Measurements from ENCODE around the gene BEND5.

The BEND5 gene

GRCh38 chr1:48726557-48727215 is 50.0 kb downstream of the BEND5 start:
- Mint-ChIP-seq H3K4me1 (ENCODE audit: low read depth) (no peaks in the 10 kb centered on the region), H3K27me3 (peaks cover 1% of the 10 kb centered on the region), H3K36me3 (ENCODE audit: low read depth) (no peaks in the 10 kb centered on the region), H3K27ac (no peak overlapping the region), H3K9me3 (no peaks in the 10 kb centered on the region), H3K4me3 (no peak overlapping the region)
- intact Hi-C loops (cut with micrococcal nuclease): no loop called here

GRCh38 chr1:48726139-48726538 is 50.6 kb downstream of the BEND5 start:
- intact Hi-C loops (cut with micrococcal nuclease): no loop called here
- Mint-ChIP-seq H3K27ac (no peak overlapping the region), H3K9me3 (no peaks in the 10 kb centered on the region)

GRCh38 chr1:48725341-48726046 is 51.2 kb downstream of the BEND5 start:
- H3K4me3 Mint-ChIP-seq: no peak overlapping the region
- no peak overlapping the region for H3K27ac Mint-ChIP-seq
- no peaks in the 10 kb centered on the region for H3K9me3 Mint-ChIP-seq
- H3K27me3 Mint-ChIP-seq: peaks cover 1% of the 10 kb centered on the region
- intact Hi-C loops (cut with micrococcal nuclease): no loop called here
- no peaks in the 10 kb centered on the region for H3K4me1 Mint-ChIP-seq (ENCODE audit: low read depth)
- H3K36me3 Mint-ChIP-seq (ENCODE audit: low read depth): no peaks in the 10 kb centered on the region

More at GRCh38 chr1:48726139-48726538, 50.6 kb downstream of the BEND5 start:
- no peaks in the 10 kb centered on the region for H3K4me1 Mint-ChIP-seq (ENCODE audit: low read depth)
- H3K4me3 Mint-ChIP-seq: no peak overlapping the region
- H3K36me3 Mint-ChIP-seq (ENCODE audit: low read depth): no peaks in the 10 kb centered on the region
- peaks cover 1% of the 10 kb centered on the region for H3K27me3 Mint-ChIP-seq

GRCh38 chr1:48720929-48721328 is 55.8 kb downstream of the BEND5 start:
- Mint-ChIP-seq H3K27ac (no peak overlapping the region), H3K4me3 (no peak overlapping the region), H3K9me3 (no peaks in the 10 kb centered on the region), H3K4me1 (ENCODE audit: low read depth) (no peaks in the 10 kb centered on the region), H3K36me3 (ENCODE audit: low read depth) (no peaks in the 10 kb centered on the region), H3K27me3 (peaks cover 1% of the 10 kb centered on the region)
- intact Hi-C loops (cut with micrococcal nuclease): no loop called here

- no peaks in the 10 kb centered on the region for H3K9me3 Mint-ChIP-seq
- intact Hi-C loops (cut with micrococcal nuclease): no loop called here
- H3K27me3 Mint-ChIP-seq: peaks cover under 1% of the 10 kb centered on the region
- H3K36me3 Mint-ChIP-seq (ENCODE audit: low read depth): no peaks in the 10 kb centered on the region
- no peaks in the 10 kb centered on the region for H3K4me1 Mint-ChIP-seq (ENCODE audit: low read depth)
- H3K27ac Mint-ChIP-seq: no peak overlapping the region
- H3K4me3 Mint-ChIP-seq: no peak overlapping the region
Observed at GRCh38 chr1:48718705-48719104, 58.0 kb downstream of the BEND5 start.

GRCh38 chr1:48718116-48718630 is 58.5 kb downstream of the BEND5 start:
- Mint-ChIP-seq H3K4me3 (no peak overlapping the region), H3K27me3 (no peaks in the 10 kb centered on the region), H3K9me3 (no peaks in the 10 kb centered on the region), H3K36me3 (ENCODE audit: low read depth) (no peaks in the 10 kb centered on the region), H3K4me1 (ENCODE audit: low read depth) (no peaks in the 10 kb centered on the region), H3K27ac (no peak overlapping the region)
- intact Hi-C loops (cut with micrococcal nuclease): no loop called here

- no peak overlapping the region for H3K27ac Mint-ChIP-seq
- H3K36me3 Mint-ChIP-seq (ENCODE audit: low read depth): no peaks in the 10 kb centered on the region
- intact Hi-C loops (cut with micrococcal nuclease): no loop called here
- H3K4me3 Mint-ChIP-seq: no peak overlapping the region
- no peaks in the 10 kb centered on the region for H3K9me3 Mint-ChIP-seq
- H3K4me1 Mint-ChIP-seq (ENCODE audit: low read depth): no peaks in the 10 kb centered on the region
- H3K27me3 Mint-ChIP-seq: peaks cover 1% of the 10 kb centered on the region
Observed at GRCh38 chr1:48717082-48717481, 59.6 kb downstream of the BEND5 start.

GRCh38 chr1:48715921-48716320 is 60.8 kb downstream of the BEND5 start:
- Mint-ChIP-seq H3K36me3 (ENCODE audit: low read depth) (no peaks in the 10 kb centered on the region), H3K27me3 (peaks cover 1% of the 10 kb centered on the region), H3K4me1 (ENCODE audit: low read depth) (no peaks in the 10 kb centered on the region), H3K27ac (no peak overlapping the region), H3K9me3 (no peaks in the 10 kb centered on the region), H3K4me3 (no peak overlapping the region)
- intact Hi-C loops (cut with micrococcal nuclease): no loop called here

- H3K27me3 Mint-ChIP-seq: peaks cover 1% of the 10 kb centered on the region
- no peak overlapping the region for H3K27ac Mint-ChIP-seq
- intact Hi-C loops (cut with micrococcal nuclease): no loop called here
- H3K4me3 Mint-ChIP-seq: no peak overlapping the region
- H3K36me3 Mint-ChIP-seq (ENCODE audit: low read depth): no peaks in the 10 kb centered on the region
- no peaks in the 10 kb centered on the region for H3K4me1 Mint-ChIP-seq (ENCODE audit: low read depth)
- no peaks in the 10 kb centered on the region for H3K9me3 Mint-ChIP-seq
Observed at GRCh38 chr1:48710915-48711314, 65.8 kb downstream of the BEND5 start.

- intact Hi-C loops (cut with micrococcal nuclease): no loop called here
- H3K4me3 Mint-ChIP-seq: no peak overlapping the region
- H3K36me3 Mint-ChIP-seq (ENCODE audit: low read depth): no peaks in the 10 kb centered on the region
- H3K27me3 Mint-ChIP-seq: peaks cover 1% of the 10 kb centered on the region
- no peaks in the 10 kb centered on the region for H3K4me1 Mint-ChIP-seq (ENCODE audit: low read depth)
- no peaks in the 10 kb centered on the region for H3K9me3 Mint-ChIP-seq
- no peak overlapping the region for H3K27ac Mint-ChIP-seq
Observed at GRCh38 chr1:48710318-48710717, 66.4 kb downstream of the BEND5 start.

- Mint-ChIP-seq H3K27me3 (peaks cover 2% of the 10 kb centered on the region), H3K4me1 (ENCODE audit: low read depth) (no peaks in the 10 kb centered on the region), H3K36me3 (ENCODE audit: low read depth) (no peaks in the 10 kb centered on the region), H3K4me3 (no peak overlapping the region), H3K27ac (no peak overlapping the region), H3K9me3 (no peaks in the 10 kb centered on the region)
- intact Hi-C loops (cut with micrococcal nuclease): no loop called here
Observed at GRCh38 chr1:48704736-48705135, 72.0 kb downstream of the BEND5 start.

GRCh38 chr1:48701445-48701844 is 75.2 kb downstream of the BEND5 start:
- H3K27ac Mint-ChIP-seq: no peak overlapping the region
- peaks cover 6% of the 10 kb centered on the region for H3K4me1 Mint-ChIP-seq (ENCODE audit: low read depth)
- intact Hi-C loops (cut with micrococcal nuclease): no loop called here
- H3K9me3 Mint-ChIP-seq: no peaks in the 10 kb centered on the region
- no peaks in the 10 kb centered on the region for H3K36me3 Mint-ChIP-seq (ENCODE audit: low read depth)
- no peak overlapping the region for H3K4me3 Mint-ChIP-seq
- H3K27me3 Mint-ChIP-seq: peaks cover 2% of the 10 kb centered on the region

- Mint-ChIP-seq H3K36me3 (ENCODE audit: low read depth) (no peaks in the 10 kb centered on the region), H3K4me3 (no peak overlapping the region), H3K9me3 (no peaks in the 10 kb centered on the region), H3K27ac (no peak overlapping the region), H3K4me1 (ENCODE audit: low read depth) (peaks cover 6% of the 10 kb centered on the region), H3K27me3 (peaks cover 7% of the 10 kb centered on the region)
- intact Hi-C loops (cut with micrococcal nuclease): no loop called here
Observed at GRCh38 chr1:48697066-48697707, 79.5 kb downstream of the BEND5 start.

GRCh38 chr1:48695161-48695560 is 81.5 kb downstream of the BEND5 start:
- peaks cover 11% of the 10 kb centered on the region for H3K27me3 Mint-ChIP-seq
- H3K4me3 Mint-ChIP-seq: no peak overlapping the region
- H3K27ac Mint-ChIP-seq: no peak overlapping the region
- no peaks in the 10 kb centered on the region for H3K9me3 Mint-ChIP-seq
- H3K4me1 Mint-ChIP-seq (ENCODE audit: low read depth): peaks cover 6% of the 10 kb centered on the region
- intact Hi-C loops (cut with micrococcal nuclease): no loop called here
- no peaks in the 10 kb centered on the region for H3K36me3 Mint-ChIP-seq (ENCODE audit: low read depth)
